Central memory CD8-positive, alpha-beta T cell (primary cell): ENCODE measurements around the gene CACNA1H.
"Not testable (repeated sequence)": the region's sequence is repeated elsewhere in the genome, so short reads cannot be mapped to it uniquely, and the experiment has no call there.

Experiments used
- ATAC-seq: fragments of 150-1000 bp; cut with Tn5 transposase; replicated peaks from 2 replicates; pipeline ENCODE4 v1.10.0; 2022; ENCODE audit warnings: mild to moderate bottlenecking, moderate FRiP score, moderate number of reproducible peaks; ENCODE audit not compliant: poor library complexity, severe bottlenecking; ENCODE audit errors: extremely low read depth
- DNase-seq, 2 donors: peaks; one replicate each; pipeline ENCODE4 v3.0.0; 2021; ENCODE audit warnings: low spot score in 2 of 2
- H3K27ac Mint-ChIP-seq: one replicate; pipeline ENCODE4 v1.8.0; 2022; ENCODE audit warnings: low read depth, mild to moderate bottlenecking, moderate library complexity, mixed read lengths
- H3K27me3 Mint-ChIP-seq: one replicate; pipeline ENCODE4 v1.8.0; 2022; ENCODE audit warnings: mixed read lengths
- H3K36me3 Mint-ChIP-seq: one replicate; pipeline ENCODE4 v1.8.0; 2022; ENCODE audit warnings: mild to moderate bottlenecking, moderate library complexity, mixed read lengths; ENCODE audit not compliant: insufficient read depth
- H3K4me1 Mint-ChIP-seq: one replicate; pipeline ENCODE4 v1.8.0; 2022; ENCODE audit warnings: mixed read lengths
- H3K4me3 Mint-ChIP-seq: one replicate; pipeline ENCODE4 v1.8.0; 2022; ENCODE audit warnings: mild to moderate bottlenecking, moderate library complexity, mixed read lengths
- H3K9me3 Mint-ChIP-seq: one replicate; pipeline ENCODE4 v1.8.0; 2022; ENCODE audit warnings: mixed read lengths

The CACNA1H gene

DNA sequence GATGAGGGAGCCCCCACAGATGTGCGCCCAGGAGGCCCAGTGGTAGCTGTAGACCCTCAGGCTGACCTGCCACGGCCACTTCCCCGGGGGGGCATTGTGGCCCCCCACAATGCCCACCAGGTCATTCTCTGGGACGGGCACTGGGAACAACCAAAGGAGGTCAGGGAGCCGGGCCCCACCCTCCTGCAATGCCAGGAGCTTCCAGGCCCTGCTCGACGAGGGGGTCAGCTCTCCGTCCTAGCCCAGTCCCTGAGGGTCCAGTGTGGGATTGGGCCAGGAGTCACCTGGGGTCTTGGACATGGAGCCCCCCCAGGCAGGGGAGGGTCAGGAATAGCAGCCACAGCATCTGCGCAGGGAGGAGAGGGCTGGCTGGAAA, 109.9 kb downstream of the CACNA1H start:
- H3K4me3 Mint-ChIP-seq = no peak overlapping the region

DNA sequence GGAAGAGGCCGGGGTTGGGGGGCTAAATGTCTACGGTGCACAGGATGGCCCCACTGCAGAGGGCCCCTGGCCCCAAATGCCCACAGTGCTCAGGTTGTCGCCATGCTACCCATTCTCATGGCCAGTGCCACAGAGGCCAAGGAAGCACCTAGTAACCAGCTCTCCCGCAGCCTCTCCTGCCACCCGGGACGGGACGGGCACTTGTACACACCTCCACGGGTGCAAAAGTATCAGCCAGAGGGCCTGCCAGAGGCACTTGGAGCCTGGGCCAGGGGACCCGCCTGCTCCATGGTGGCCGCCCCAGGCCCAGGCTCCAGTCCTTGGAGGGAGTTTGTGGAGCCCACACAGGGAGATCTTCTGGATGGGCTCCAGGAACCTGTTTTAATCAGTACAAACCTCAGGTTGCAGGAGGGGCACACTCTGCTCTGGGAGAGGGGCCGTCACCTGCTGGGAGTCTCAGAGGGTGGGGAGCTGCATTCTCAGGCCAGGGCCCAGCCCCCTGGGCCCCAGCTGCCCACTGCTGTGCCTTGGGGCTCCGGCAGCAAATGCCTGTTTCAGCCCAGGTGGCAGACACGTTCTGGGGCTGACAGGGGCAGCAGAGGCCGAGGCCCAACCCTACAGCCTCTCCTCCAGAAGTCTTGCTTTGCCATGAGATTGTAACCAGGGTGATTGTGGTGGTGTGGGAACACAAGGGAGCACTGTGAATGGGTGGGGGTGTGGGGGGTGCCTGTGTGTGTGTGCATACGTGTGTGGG, 110.9 kb downstream of the CACNA1H start:
- peaks cover 5% of the 10 kb centered on the region for H3K4me1 Mint-ChIP-seq
- H3K27ac Mint-ChIP-seq = no peak overlapping the region
- H3K9me3 Mint-ChIP-seq = peaks cover 6% of the 10 kb centered on the region
- no peak overlapping the region for H3K4me3 Mint-ChIP-seq
- DNase-seq (no peak), ATAC-seq (no peak)
- H3K27me3 Mint-ChIP-seq = peaks cover 6% of the 10 kb centered on the region
- no peaks in the 10 kb centered on the region for H3K36me3 Mint-ChIP-seq

More for the DNA sequence above, 109.9 kb downstream of the CACNA1H start:
- no peak overlapping the region for H3K27ac Mint-ChIP-seq
- peaks cover 7% of the 10 kb centered on the region for H3K4me1 Mint-ChIP-seq
- peaks cover 9% of the 10 kb centered on the region for H3K27me3 Mint-ChIP-seq
- H3K9me3 Mint-ChIP-seq = peaks cover 6% of the 10 kb centered on the region
- H3K36me3 Mint-ChIP-seq = no peaks in the 10 kb centered on the region
- no peak for ATAC-seq
- no peak for DNase-seq

DNA sequence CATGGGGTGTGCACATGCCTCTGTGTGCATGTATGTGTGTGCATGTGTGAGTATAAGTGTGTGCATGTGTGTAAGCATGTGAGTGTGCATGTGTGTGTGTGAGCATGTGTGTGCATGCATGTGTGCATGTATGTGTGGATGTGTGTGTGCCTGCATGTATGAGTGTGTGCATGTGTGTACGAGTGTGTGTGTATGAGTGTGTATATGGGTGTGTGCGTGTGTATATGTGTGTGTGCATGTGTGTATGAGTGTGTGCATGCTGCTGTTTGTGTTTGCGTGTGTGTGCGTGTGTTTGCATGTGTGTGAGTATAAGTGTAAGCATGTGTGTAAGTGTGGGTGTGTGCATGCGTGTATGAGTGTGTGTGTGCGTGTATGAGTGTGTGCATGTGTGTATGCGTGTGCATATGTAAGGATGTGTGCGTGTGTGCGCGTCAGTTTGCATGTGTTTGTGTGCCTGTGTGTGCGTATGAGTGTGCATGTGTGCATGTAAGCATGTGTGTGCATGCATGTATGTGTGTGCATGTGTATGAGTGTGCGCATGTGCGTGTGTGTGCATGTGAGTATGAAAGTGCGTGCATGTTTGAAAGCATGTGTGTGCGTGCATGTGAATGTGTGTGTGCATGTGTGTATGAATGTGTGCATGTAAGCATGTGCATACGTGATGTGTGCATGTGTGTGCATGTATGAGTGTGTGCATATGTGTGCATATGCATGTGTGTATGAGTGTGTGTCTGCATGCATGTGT, 111.6 kb downstream of the CACNA1H start:
- no peak for DNase-seq
- Mint-ChIP-seq H3K36me3 (no peaks in the 10 kb centered on the region), H3K27ac (no peak overlapping the region), H3K4me1 (no peaks in the 10 kb centered on the region), H3K9me3 (peaks cover 6% of the 10 kb centered on the region), H3K4me3 (no peak overlapping the region), H3K27me3 (no peaks in the 10 kb centered on the region)
- ATAC-seq = no peak

DNA sequence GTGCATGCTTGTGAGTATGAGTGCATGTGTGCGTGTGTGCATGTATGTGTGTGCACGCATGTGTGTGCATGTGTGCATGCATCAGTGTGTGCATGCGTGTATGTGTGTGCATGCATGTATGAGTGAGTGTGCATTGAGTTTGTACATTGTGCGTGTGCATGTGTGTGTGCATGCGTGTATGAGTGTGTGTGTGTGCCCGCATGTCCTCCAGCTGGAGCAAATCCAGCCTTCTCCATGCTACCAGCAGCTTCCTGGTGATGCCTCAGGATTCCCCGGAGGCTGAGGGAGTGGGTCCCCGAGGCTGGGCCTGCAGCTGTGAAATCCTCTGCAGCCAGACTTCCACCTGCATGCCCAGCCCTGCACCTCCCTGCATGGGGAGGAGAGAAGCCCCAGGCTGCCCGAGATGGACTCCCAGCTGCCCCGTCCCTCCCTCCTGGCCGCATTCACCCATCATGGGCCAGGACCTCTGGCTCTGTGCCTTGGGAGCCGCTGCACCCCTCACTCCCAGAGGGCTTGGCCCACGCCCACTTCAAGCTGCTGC, 112.3 kb downstream of the CACNA1H start:
- no peaks in the 10 kb centered on the region for H3K27me3 Mint-ChIP-seq
- no peak overlapping the region for H3K27ac Mint-ChIP-seq
- no peaks in the 10 kb centered on the region for H3K4me1 Mint-ChIP-seq
- no peak for DNase-seq
- peaks cover 6% of the 10 kb centered on the region for H3K9me3 Mint-ChIP-seq
- no peak overlapping the region for H3K4me3 Mint-ChIP-seq
- ATAC-seq = no peak
- no peaks in the 10 kb centered on the region for H3K36me3 Mint-ChIP-seq

DNA sequence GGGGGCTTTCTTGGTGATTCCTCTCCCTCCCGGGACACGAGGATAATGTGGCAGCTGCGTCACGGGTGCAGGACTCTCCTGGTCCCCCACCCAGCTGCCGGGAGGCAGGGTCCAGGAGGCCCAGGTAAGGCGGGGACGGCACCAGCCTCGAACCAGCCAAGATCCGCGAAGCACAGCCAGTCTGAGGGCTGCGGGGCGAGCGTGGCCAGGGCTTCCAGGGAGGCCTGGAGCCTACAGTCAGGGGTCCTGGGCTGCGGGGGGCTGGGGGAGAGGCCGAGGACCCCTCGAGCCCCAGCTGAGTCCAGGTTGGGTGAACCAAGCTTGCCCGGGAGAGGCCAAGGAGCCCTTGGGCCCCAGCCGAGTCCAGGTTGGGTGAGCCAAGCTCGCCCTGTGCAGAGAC, 112.9 kb downstream of the CACNA1H start:
- H3K27ac Mint-ChIP-seq = no peak overlapping the region
- H3K4me1 Mint-ChIP-seq = no peaks in the 10 kb centered on the region

DNA sequence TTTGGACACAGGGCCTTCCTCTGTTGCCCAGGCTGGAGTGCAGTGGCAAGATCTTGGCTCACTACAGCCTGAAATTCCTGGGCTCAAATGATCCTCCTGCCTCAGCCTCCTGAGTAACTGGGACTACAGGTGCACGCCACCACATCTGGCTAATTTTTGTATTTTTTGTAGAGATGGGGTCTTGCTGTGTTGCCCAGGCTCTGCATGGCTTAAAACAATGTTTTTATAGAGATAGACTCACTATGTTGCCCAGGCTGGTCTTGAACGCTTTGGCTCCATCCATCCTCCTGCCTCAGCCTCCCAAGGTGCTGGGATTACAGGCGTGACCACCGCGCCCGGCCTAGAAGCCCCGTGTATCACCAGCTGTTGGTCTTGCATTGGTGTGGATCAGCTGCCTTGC, 116.5 kb downstream of the CACNA1H start:
- not testable (repeated sequence) for H3K27ac Mint-ChIP-seq, H3K4me3 Mint-ChIP-seq, H3K4me1 Mint-ChIP-seq, DNase-seq, ATAC-seq, H3K36me3 Mint-ChIP-seq, H3K9me3 Mint-ChIP-seq, H3K27me3 Mint-ChIP-seq

More for the DNA sequence above, 112.9 kb downstream of the CACNA1H start:
- H3K27me3 Mint-ChIP-seq = peaks cover under 1% of the 10 kb centered on the region
- peaks cover 6% of the 10 kb centered on the region for H3K9me3 Mint-ChIP-seq
- DNase-seq = no peak
- no peak for ATAC-seq
- no peaks in the 10 kb centered on the region for H3K36me3 Mint-ChIP-seq
- H3K4me3 Mint-ChIP-seq = no peak overlapping the region

DNA sequence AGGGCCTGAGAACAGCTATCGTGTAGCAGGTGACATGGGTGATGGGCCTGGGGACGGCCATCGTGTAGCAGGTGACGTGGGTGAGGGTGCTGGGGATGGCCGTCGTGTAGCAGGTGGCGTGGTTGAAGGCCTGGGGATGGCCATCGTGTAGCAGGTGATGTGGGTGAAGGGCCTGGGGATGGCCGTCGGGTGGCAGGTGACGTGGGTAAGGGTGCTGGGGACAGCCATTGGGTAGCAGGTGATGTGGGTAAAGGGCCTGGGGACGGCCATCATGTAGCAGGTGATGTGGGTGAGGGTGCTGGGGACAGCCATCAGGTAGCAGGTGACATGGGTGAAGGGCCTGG, 118.4 kb downstream of the CACNA1H start:
- Mint-ChIP-seq H3K27ac (no peak overlapping the region), H3K27me3 (peaks cover 19% of the 10 kb centered on the region), H3K4me1 (no peaks in the 10 kb centered on the region), H3K9me3 (no peaks in the 10 kb centered on the region), H3K36me3 (peaks cover 2% of the 10 kb centered on the region), H3K4me3 (no peak overlapping the region)
- no peak for DNase-seq
- no peak for ATAC-seq
